Gastroesophageal sphincter (tissue), 4 donors: ENCODE measurements around the gene AGFG2. TPM values are rescaled to one million over a fixed set of nuclear protein-coding genes. Genes with fewer than 3 reads are reported as not detected.
A peak's percentile ranks its signal among the peaks of the same experiment; 100 is the strongest.
"Not testable (repeated sequence)": the region's sequence is repeated elsewhere in the genome, so short reads cannot be mapped to it uniquely, and the experiment has no call there.

Source experiments
- ATAC-seq: fragments of 150-250 bp; one replicate; pipeline ENCODE4 v1.9.1; 2016; ENCODE audit warnings: mild to moderate bottlenecking, moderate library complexity
- H3K27ac ChIP-seq, 4 donors: fragments of 200-600 bp; sonication (generic) in 3 of 4; 1 replicate in 3 of 4; 2 replicates in 1 of 4; pipeline ENCODE4 v1.5.1; 2016 to 2019
- H3K27me3 ChIP-seq: fragments of 200-600 bp; sonication (generic); one replicate; pipeline ENCODE4 v1.5.1; 2019
- H3K36me3 ChIP-seq, 2 donors: fragments of 200-600 bp; sonication (generic); one replicate each; pipeline ENCODE4 v1.5.1; 2019; ENCODE audit warnings: control low read depth in 1 of 2
- H3K4me1 ChIP-seq, 3 donors: fragments of 200-600 bp; sonication (generic); 1 replicate in 2 of 3; 2 replicates in 1 of 3; pipeline ENCODE4 v1.5.1; 2016 to 2019; ENCODE audit warnings: control low read depth in 2 of 3
- H3K4me3 ChIP-seq, 2 donors: fragments of 200-600 bp; sonication (generic); one replicate each; pipeline ENCODE4 v1.5.1; 2019; ENCODE audit warnings: mild to moderate bottlenecking in 1 of 2, moderate library complexity in 1 of 2
- H3K9me3 ChIP-seq, 3 donors: fragments of 200-600 bp; sonication (generic); one replicate each; pipeline ENCODE4 v1.5.1; 2017 to 2019; ENCODE audit warnings: control low read depth in 2 of 3
- CTCF ChIP-seq, 4 experiments: fragments of 200-600 bp in 2 of 4; fragments of 450-650 bp in 2 of 4; sonication (generic) in 1 of 4; IDR thresholded peaks; one replicate each; pipeline ENCODE4 v1.5.1; 2017 to 2019; ENCODE audit warnings: antibody characterized with exemption in 4 of 4, mild to moderate bottlenecking in 2 of 4, moderate library complexity in 2 of 4
- EP300 ChIP-seq: sonication (generic); formaldehyde crosslinking; IDR thresholded peaks from one replicate; pipeline ENCODE4 v1.6.1; 2017; ENCODE audit warnings: antibody characterized with exemption, mild to moderate bottlenecking
- POLR2A ChIP-seq, 2 donors: fragments of 450-650 bp; IDR thresholded peaks; one replicate each; pipeline ENCODE4 v1.6.1; 2017; ENCODE audit warnings: antibody characterized with exemption in 2 of 2, mild to moderate bottlenecking in 2 of 2, moderate library complexity in 1 of 2
- POLR2AphosphoS5 ChIP-seq: sonication (generic); formaldehyde crosslinking; IDR thresholded peaks from one replicate; pipeline ENCODE4 v1.6.1; 2017; ENCODE audit warnings: antibody characterized with exemption
- WGBS, 2 donors: methylation state at CpG; one replicate each; pipeline ENCODE4 v1.1.5; 2018; ENCODE audit warnings: low coverage in 1 of 2; 5-methylcytosine and 5-hydroxymethylcytosine counted together
- total RNA-seq, 4 donors: library from RNA; depleted of rRNA; stranded (reverse); fragments of >200 nt; gene quantifications; one replicate each; pipeline ENCODE4 v1.1.0, GENCODE V29; 2016

The AGFG2 gene
- total RNA-seq, 4 donors from 2014 or later = 26.0 to 60.1 (median 36.6) TPM

- H3K9me3 ChIP-seq = no peaks in the 10 kb centered on the region
- H3K27ac ChIP-seq = no peak overlapping the region
- TF ChIP-seq POLR2A (IDR thresholded peaks at IDR 0.05) (no peak), EP300 (no peak), CTCF (IDR thresholded peaks at IDR 0.05) (no peak), POLR2AphosphoS5 (no peak)
- no peak for ATAC-seq
- H3K27me3 ChIP-seq = no peaks in the 10 kb centered on the region
- no peak overlapping the region for H3K4me3 ChIP-seq
- H3K4me1 ChIP-seq = peaks cover 0 to 18% (median 0%) of the 10 kb centered on the region in 3 donors
- 83% methylated on average over 1 of the region's 12 CpGs; no CpG with 5 or more reads in 1 of the 2 donors for WGBS, 2 donors
- H3K36me3 ChIP-seq = peaks cover 0 to 79% of the 10 kb centered on the region in 2 donors
These were observed 22.6 kb downstream of the AGFG2 start for GRCh38 chr7:100561491-100562194.

- no peaks in the 10 kb centered on the region for H3K27me3 ChIP-seq
- no peak overlapping the region for H3K27ac ChIP-seq
- TF ChIP-seq POLR2A (IDR thresholded peaks at IDR 0.05) = no peak
- TF ChIP-seq POLR2AphosphoS5 = no peak
- no peak for TF ChIP-seq CTCF (IDR thresholded peaks at IDR 0.05)
- TF ChIP-seq EP300 = no peak
- peaks cover 0 to 72% of the 10 kb centered on the region in 2 donors for H3K36me3 ChIP-seq
- peaks cover 0 to 18% (median 0%) of the 10 kb centered on the region in 3 donors for H3K4me1 ChIP-seq
- no peak overlapping the region for H3K4me3 ChIP-seq
- no peaks in the 10 kb centered on the region for H3K9me3 ChIP-seq
- 83 to 88% methylated on average over 7 to 12 of the region's 26 CpGs for WGBS, 2 donors
- ATAC-seq = no peak
These were observed 23.4 kb downstream of the AGFG2 start for GRCh38 chr7:100562195-100563099.

- Histone ChIP-seq H3K27ac (no peak overlapping the region), H3K36me3 (peaks cover 0 to 65% of the 10 kb centered on the region in 2 donors), H3K4me3 (no peak overlapping the region), H3K4me1 (peaks cover 0 to 18% (median 0%) of the 10 kb centered on the region in 3 donors), H3K9me3 (no peaks in the 10 kb centered on the region), H3K27me3 (no peaks in the 10 kb centered on the region)
- TF ChIP-seq POLR2A (IDR thresholded peaks at IDR 0.05) (no peak), EP300 (no peak), POLR2AphosphoS5 (no peak), CTCF (IDR thresholded peaks at IDR 0.05) (no peak)
- whole genome bisulfite sequencing, 2 donors = 88% methylated on average over 5 of the region's 8 CpGs; no CpG with 5 or more reads in 1 of the 2 donors
- no peak for ATAC-seq
These were observed 24.1 kb downstream of the AGFG2 start for GRCh38 chr7:100563100-100563564.

- no peaks in the 10 kb centered on the region for H3K9me3 ChIP-seq
- ATAC-seq = peak; percentile 65
- no peak overlapping the region for H3K27ac ChIP-seq
- peaks cover 0 to 60% of the 10 kb centered on the region in 2 donors for H3K36me3 ChIP-seq
- TF ChIP-seq POLR2A (IDR thresholded peaks at IDR 0.05) = no peak
- TF ChIP-seq EP300 = no peak
- TF ChIP-seq CTCF (IDR thresholded peaks at IDR 0.05) = peak in 3 of 4 experiments; percentile 92 to 97 (median 92)
- no peak for TF ChIP-seq POLR2AphosphoS5
- 30 to 49% methylated on average over 5 to 6 of the region's 12 CpGs for WGBS, 2 donors
- H3K4me1 ChIP-seq = peaks cover 0 to 25% (median 0%) of the 10 kb centered on the region in 3 donors
- H3K4me3 ChIP-seq = no peak overlapping the region
- no peaks in the 10 kb centered on the region for H3K27me3 ChIP-seq
These were observed 24.9 kb downstream of the AGFG2 start for GRCh38 chr7:100563809-100564400.

DNA sequence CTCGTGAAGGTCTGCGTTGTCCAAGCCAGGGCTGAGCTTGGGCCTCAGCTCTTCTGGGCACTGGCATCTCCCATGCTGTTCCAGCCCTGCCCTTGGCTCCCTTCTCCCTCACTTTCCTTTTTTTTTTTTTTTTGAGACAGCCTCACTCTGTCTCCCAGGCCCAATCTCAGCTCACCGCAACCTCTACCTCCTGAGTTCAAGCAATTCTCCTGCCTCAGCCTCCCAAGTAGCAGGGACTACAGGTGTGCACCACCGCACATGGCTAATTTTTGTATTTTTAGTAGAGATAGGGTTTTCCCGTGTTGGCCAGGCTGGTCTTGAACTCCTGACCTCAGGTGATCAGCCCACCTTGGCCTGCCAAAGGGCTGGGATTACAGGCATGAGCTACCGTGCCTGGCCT is 25.4 kb downstream of the AGFG2 start:
- Histone ChIP-seq H3K4me1 (peaks cover 0 to 29% (median 0%) of the 10 kb centered on the region in 3 donors), H3K36me3 (peaks cover 0 to 56% of the 10 kb centered on the region in 2 donors)
- ATAC-seq, H3K27me3 ChIP-seq, H3K27ac ChIP-seq, H3K4me3 ChIP-seq, H3K9me3 ChIP-seq: not testable (repeated sequence)
- WGBS, 2 donors = 85 to 87% methylated on average over 4 to 5 of the region's 6 CpGs
